AG09319 (cell line): Measurements from ENCODE around the gene OR6C70.
"Not testable (repeated sequence)": the region's sequence is repeated elsewhere in the genome, so short reads cannot be mapped to it uniquely, and the experiment has no call there.

Experiments
- DNase-seq: peaks from one replicate; pipeline ENCODE4 v3.0.0-alpha.2; 2010; ENCODE audit warnings: low read depth; ENCODE audit errors: extremely low read depth
- TF ChIP-seq, protein P1 (sequence below): IDR thresholded peaks from 2 replicates; pipeline ENCODE4 v1.5.1; 2011; ENCODE audit warnings: low read depth, mild to moderate bottlenecking, inconsistent platforms, low read length, moderate library complexity

Gene OR6C70

DNA sequence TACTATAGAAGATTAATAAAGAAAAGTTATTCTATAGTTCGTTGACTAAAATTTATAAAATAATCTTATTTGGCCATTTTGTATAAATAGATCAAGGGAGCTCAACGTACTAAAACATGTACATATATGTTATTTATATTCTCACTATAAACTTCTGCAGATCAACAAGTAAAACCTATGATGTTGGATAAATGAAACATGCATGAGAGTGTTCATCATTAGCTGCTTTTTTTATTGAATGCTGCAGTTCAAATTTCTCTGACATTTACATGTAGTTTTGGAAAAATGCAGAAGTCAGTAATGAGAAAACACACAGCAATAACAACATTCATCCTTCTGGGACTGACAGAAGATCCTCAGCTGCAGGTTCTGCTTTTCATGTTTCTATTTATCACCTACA, 22.1 kb upstream of the OR6C70 start, which contains the start of gene OR6C68:
TSS of gene OR6C68 (plus strand) at position 301 of the 400 bp plus-strand sequence. CDS start at position 301, 0 bp downstream.
- no peak for DNase-seq
- TF ChIP-seq, protein P1, sequence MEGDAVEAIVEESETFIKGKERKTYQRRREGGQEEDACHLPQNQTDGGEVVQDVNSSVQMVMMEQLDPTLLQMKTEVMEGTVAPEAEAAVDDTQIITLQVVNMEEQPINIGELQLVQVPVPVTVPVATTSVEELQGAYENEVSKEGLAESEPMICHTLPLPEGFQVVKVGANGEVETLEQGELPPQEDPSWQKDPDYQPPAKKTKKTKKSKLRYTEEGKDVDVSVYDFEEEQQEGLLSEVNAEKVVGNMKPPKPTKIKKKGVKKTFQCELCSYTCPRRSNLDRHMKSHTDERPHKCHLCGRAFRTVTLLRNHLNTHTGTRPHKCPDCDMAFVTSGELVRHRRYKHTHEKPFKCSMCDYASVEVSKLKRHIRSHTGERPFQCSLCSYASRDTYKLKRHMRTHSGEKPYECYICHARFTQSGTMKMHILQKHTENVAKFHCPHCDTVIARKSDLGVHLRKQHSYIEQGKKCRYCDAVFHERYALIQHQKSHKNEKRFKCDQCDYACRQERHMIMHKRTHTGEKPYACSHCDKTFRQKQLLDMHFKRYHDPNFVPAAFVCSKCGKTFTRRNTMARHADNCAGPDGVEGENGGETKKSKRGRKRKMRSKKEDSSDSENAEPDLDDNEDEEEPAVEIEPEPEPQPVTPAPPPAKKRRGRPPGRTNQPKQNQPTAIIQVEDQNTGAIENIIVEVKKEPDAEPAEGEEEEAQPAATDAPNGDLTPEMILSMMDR = no peak

- not testable (repeated sequence) for DNase-seq
Measured at GRCh38 chr12:55484284-55484683, 14.3 kb upstream of the OR6C70 start.

DNA sequence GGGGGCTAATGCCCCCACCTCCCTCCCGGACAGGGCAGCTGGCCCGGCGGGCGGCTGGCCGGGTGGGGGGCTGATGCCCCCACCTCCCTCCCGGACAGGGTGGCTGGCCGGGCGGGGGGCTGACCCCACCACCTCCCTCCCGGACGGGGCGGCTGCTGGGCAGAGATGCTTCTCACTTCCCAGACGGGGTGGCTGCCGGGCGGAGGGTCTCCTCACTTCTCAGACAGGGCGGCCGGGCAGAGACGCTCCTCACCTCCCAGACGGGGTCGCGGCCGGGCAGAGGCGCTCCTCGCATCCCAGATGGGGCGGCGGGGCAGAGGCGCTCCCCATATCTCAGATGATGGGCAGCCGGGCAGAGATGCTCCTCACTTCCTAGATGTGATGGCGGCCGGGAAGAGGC, 9.2 kb upstream of the OR6C70 start:
- DNase-seq = not testable (repeated sequence)

GRCh38 chr12:55472264-55472663, 2.3 kb upstream of the OR6C70 start:
- no peak for DNase-seq
- TF ChIP-seq, protein P1 = no peak

DNA sequence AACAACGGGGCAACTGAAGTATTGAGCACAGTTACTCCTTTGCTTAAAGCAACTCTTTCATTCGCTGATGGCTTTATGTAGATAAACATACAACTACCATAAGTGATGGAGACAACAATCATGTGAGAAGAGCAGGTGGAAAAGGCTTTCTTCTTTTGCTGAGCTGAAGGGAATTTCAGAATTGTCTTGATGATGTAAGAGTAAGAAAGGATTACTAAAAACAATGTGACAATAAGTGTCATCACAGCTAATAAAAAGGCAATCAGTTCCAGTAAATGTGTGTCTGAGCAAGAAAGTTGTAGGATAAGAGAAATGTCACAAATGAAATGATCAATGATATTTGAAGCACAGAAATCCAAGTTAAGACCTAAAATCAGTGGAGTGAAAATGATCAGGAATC, 647 bp downstream of the OR6C70 start:
- TF ChIP-seq, protein P1 = no peak
- DNase-seq = no peak

- TF ChIP-seq, protein P1 = no peak
- DNase-seq = no peak
Measured at GRCh38 chr12:55467836-55468235, 2.1 kb downstream of the OR6C70 start.

DNA sequence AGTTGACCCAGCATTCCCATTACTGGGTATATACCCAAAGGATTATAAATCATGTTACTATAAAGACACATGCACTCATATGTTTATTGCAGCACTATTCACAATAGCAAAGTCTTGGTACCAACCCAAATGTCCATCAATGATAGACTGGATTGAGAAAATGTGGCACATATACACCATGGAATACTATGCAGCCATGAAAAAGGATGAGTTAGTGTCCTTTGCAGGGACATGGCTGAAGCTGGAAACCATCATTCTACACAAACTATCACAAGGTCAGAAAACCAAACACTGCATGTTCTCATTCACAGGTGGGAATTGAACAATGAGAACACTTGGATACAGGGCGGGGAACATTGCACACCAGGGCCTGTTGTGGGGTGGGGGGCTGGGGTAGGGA, 5.0 kb downstream of the OR6C70 start:
- not testable (repeated sequence) for DNase-seq

DNA sequence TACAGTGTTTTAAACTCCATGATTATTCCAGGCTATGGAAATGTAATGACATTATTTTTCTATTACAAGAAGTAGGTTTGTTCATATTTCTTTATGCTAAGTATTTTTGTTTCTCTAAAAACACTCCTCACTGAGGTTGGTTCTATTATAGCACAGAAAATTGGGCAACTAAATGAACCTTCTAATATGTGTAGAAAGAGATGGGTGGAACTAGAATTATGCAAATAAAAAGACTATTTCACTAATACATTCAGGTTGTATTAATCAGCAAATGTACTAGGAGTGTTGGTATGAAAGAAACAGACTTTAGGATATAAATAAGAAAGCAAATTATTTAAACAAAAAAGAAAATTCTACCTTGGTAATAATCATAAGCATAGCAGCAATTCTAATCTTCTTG, 21.1 kb downstream of the OR6C70 start:
- DNase-seq = no peak
- TF ChIP-seq, protein P1 = no peak

DNA sequence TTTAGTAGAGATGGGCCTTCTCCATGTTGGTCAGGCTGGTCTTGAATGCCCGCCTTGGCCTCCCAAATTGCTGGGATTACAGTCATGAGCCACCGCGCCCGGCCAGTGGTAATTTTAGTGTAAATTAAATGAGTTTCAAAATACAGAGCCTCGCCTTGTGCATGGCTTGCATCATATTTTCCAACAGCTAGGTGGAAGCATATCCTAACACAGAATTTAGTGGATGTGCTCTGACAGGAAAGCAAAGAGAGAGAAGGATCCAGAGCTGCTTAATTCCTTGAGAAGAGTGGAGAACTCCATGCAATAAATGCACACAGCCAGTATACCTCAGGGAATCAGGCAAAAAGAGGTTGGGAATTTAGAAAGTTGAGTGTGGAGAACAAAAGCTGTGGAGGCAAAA, 23.6 kb downstream of the OR6C70 start:
- TF ChIP-seq, protein P1 = no peak
- no peak for DNase-seq
